ENCODE data around the gene ZNF425. TPM values are rescaled to one million over a fixed set of nuclear protein-coding genes. Genes with fewer than 3 reads are reported as not detected.

Gene ZNF425
- total RNA-seq, 2 experiments from 2014 or later, result 0.22 to 0.29 TPM

- CTCF ChIA-PET, result no interaction called here
- POLR2A ChIA-PET, result interaction anchor here (0.7 to 0.9 kb wide), 2 partner anchors 37 to 126 kb away, joined by 3 read pairs; no protein-coding TSS in a partner anchor
- DNase-seq (no peak), ATAC-seq (no peak)
- H3K27me3 Mint-ChIP-seq, result no peaks in the 10 kb centered on the region
- H3K4me1 Mint-ChIP-seq (ENCODE audit: low read depth), result peaks cover 22% of the 10 kb centered on the region
- intact Hi-C loops (cut with micrococcal nuclease), result no loop called here
- no peak overlapping the region for H3K27ac Mint-ChIP-seq
- peaks cover 27% of the 10 kb centered on the region for H3K36me3 Mint-ChIP-seq (ENCODE audit: low read depth)
- H3K4me3 Mint-ChIP-seq, result no peak overlapping the region
- no peak for TF ChIP-seq CTCF (IDR thresholded peaks at IDR 0.05)
- H3K9me3 Mint-ChIP-seq, result no peaks in the 10 kb centered on the region
Observed at GRCh38 chr7:149153346-149153745, 27.2 kb upstream of the ZNF425 start.

- no peak for ATAC-seq
- Mint-ChIP-seq H3K4me1 (ENCODE audit: low read depth) (peaks cover 20% of the 10 kb centered on the region), H3K4me3 (no peak overlapping the region), H3K27ac (no peak overlapping the region), H3K9me3 (no peaks in the 10 kb centered on the region), H3K36me3 (ENCODE audit: low read depth) (peaks cover 17% of the 10 kb centered on the region), H3K27me3 (no peaks in the 10 kb centered on the region)
- DNase-seq, result no peak
- ChIA-PET POLR2A (no interaction called here), CTCF (interaction anchor here (1.9 kb wide), 1 partner anchor 16 kb away, joined by 5 read pairs; no protein-coding TSS in a partner anchor)
- intact Hi-C loops (cut with micrococcal nuclease), result no loop called here
- no peak for TF ChIP-seq CTCF (IDR thresholded peaks at IDR 0.05)
Observed at GRCh38 chr7:149150981-149151380, 24.9 kb upstream of the ZNF425 start.

- Mint-ChIP-seq H3K4me3 (peak overlapping the region; percentile 97), H3K36me3 (ENCODE audit: low read depth) (peaks cover 12% of the 10 kb centered on the region), H3K4me1 (ENCODE audit: low read depth) (peaks cover 30% of the 10 kb centered on the region), H3K9me3 (no peaks in the 10 kb centered on the region), H3K27me3 (no peaks in the 10 kb centered on the region), H3K27ac (peak overlapping the region; percentile 79)
- ChIA-PET CTCF (interaction anchor here (0.7 to 4.4 kb wide), 21 partner anchors 9 to 476 kb away, joined by 3 to 52 read pairs (median 5); partner anchors contain the start of genes ZNF282, ZNF425 and ZNF783), POLR2A (interaction anchor here (0.6 to 3.2 kb wide), 12 partner anchors 9 to 274 kb away, joined by 3 to 34 read pairs (median 4); partner anchors contain the start of genes ZNF425 and ZNF786)
- peak; percentile 38 for ATAC-seq
- DNase-seq, result peak; percentile 67
- intact Hi-C loops (cut with micrococcal nuclease), result no loop called here
- TF ChIP-seq CTCF (IDR thresholded peaks at IDR 0.05), result no peak
Observed at GRCh38 chr7:149147752-149148653, 21.9 kb upstream of the ZNF425 start.

GRCh38 chr7:149147072-149147751 lies 21.1 kb upstream of the ZNF425 start, which contains the start of gene ZNF398:
Gene ZNF398 (plus strand): TSS chr7:149147453. CDS start chr7:149147743, 290 bp downstream.
- peak within 1 kb of the TSS; percentile 95 for H3K27ac Mint-ChIP-seq
- H3K27me3 Mint-ChIP-seq, result no peaks in the 10 kb centered on the region
- POLR2A ChIA-PET, result interaction anchor here (0.6 to 3.2 kb wide), 16 partner anchors 9 to 275 kb away, joined by 3 to 34 read pairs (median 3); partner anchors contain the start of genes ZNF282, ZNF425 and ZNF786
- DNase-seq (peak; percentile 75), ATAC-seq (peak; percentile 86)
- CTCF ChIA-PET, result interaction anchor here (0.6 to 4.4 kb wide), 25 partner anchors 8 to 477 kb away, joined by 3 to 52 read pairs (median 5); partner anchors contain the start of genes ZNF282, ZNF425 and ZNF783
- no peaks in the 10 kb centered on the region for H3K9me3 Mint-ChIP-seq
- peaks cover 28% of the 10 kb centered on the region for H3K4me1 Mint-ChIP-seq (ENCODE audit: low read depth)
- H3K4me3 Mint-ChIP-seq, result peak within 1 kb of the TSS; percentile 97
- peaks cover 12% of the 10 kb centered on the region for H3K36me3 Mint-ChIP-seq (ENCODE audit: low read depth)
- intact Hi-C loops (cut with micrococcal nuclease), result no loop called here
- TF ChIP-seq CTCF (IDR thresholded peaks at IDR 0.05), result peak; percentile 87
